T1000 (cell line): ENCODE results near the gene DNA2.
"Not testable (repeated sequence)": the region's sequence is repeated elsewhere in the genome, so short reads cannot be mapped to it uniquely, and the experiment has no call there.

Experiments used
- DNase-seq: peaks from one replicate; lab custom pipeline; 2025; ENCODE audit warnings: mixed read lengths; lab: John Stamatoyannopoulos, UW

DNA2 gene, protein sequence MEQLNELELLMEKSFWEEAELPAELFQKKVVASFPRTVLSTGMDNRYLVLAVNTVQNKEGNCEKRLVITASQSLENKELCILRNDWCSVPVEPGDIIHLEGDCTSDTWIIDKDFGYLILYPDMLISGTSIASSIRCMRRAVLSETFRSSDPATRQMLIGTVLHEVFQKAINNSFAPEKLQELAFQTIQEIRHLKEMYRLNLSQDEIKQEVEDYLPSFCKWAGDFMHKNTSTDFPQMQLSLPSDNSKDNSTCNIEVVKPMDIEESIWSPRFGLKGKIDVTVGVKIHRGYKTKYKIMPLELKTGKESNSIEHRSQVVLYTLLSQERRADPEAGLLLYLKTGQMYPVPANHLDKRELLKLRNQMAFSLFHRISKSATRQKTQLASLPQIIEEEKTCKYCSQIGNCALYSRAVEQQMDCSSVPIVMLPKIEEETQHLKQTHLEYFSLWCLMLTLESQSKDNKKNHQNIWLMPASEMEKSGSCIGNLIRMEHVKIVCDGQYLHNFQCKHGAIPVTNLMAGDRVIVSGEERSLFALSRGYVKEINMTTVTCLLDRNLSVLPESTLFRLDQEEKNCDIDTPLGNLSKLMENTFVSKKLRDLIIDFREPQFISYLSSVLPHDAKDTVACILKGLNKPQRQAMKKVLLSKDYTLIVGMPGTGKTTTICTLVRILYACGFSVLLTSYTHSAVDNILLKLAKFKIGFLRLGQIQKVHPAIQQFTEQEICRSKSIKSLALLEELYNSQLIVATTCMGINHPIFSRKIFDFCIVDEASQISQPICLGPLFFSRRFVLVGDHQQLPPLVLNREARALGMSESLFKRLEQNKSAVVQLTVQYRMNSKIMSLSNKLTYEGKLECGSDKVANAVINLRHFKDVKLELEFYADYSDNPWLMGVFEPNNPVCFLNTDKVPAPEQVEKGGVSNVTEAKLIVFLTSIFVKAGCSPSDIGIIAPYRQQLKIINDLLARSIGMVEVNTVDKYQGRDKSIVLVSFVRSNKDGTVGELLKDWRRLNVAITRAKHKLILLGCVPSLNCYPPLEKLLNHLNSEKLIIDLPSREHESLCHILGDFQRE

GRCh38 chr10:68471586-68472408 lies at the start of gene DNA2:
Gene DNA2 (minus strand): TSS chr10:68471973. CDS start chr10:68471864, 109 bp downstream.
- DNase-seq: peak; percentile 71

DNA sequence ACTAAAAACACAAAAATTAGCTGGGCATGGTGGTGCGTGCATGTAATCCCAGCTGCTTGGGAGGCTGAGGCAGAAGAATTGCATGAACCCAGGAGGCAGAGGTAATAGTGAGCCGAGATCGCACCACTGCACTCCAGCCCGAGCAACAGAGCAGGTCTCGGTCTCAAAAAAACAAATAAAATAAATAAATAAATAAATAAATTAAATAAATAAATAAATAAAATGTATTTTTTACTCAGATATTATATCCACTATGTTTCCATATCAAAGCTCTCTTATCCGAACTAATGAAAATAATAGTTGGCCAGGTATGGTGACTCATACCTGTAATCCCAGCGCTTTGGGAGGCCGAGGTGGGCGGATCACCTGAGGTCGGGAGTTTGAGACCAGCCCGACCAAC lies 46.8 kb upstream of the DNA2 start:
- DNase-seq: not testable (repeated sequence)

DNA sequence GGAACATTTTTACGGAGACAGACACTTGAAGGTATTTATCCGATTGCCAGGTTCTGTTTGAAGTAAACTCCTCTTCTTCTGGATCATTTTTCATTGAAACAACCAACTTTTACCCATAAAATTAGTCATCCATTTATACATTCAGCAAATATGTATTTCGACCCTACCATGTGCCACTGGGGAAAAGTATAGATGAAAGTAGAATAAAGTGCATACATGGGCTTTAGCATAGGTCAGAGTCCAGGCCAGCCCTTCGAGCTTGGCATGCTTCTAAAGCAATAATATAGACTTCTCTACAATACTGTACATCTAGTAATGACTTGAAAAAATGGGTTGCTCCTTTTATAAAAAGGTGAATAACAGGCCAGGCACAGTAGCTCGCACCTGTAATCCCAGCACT lies 45.4 kb upstream of the DNA2 start:
- no peak for DNase-seq

- no peak for DNase-seq
These were observed 45.0 kb upstream of the DNA2 start for GRCh38 chr10:68516766-68517165.

DNA sequence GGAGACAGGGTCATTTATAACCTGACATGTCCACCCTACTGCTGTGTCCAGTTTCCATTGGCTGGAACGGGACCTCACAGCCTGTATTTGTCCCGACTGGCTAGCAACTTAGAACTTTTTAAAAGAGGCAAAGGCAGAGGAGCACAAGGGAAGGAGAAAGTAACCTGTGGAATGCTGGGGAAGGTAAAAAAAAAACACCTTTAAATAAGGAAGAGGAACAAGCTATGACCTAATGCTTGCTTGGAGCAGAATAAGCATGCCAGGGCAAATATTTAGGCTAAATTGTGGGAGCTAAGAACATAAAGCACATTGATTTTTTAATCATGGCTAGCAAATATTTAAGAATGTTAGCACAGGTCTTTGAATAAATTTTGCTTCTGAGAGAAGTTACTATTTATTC lies 44.4 kb upstream of the DNA2 start:
- DNase-seq: not testable (repeated sequence)

GRCh38 chr10:68508090-68508489 lies 36.3 kb upstream of the DNA2 start:
- DNase-seq: no peak

- no peak for DNase-seq
These were observed 34.6 kb upstream of the DNA2 start for GRCh38 chr10:68506411-68506810.

DNA sequence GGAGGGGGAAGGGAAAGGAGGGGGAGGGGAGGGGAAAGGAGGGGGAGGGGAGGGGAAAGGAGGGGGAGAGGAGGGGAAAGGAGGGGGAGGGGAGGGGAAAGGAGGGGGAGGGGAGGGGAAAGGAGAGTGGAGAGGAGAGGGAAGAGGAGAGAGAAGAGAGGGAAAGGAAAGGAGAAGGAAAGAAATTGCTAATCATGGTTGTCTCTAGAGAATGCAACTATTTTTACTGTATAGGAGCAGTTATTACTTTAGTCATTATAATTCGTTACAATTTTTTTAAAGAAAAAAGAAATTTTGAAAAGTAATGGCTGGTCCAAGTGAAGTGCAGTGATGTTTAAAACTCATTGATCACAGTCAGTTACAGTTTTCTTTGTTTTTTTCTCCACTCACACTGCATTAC lies 31.1 kb upstream of the DNA2 start:
- DNase-seq: no peak

DNA sequence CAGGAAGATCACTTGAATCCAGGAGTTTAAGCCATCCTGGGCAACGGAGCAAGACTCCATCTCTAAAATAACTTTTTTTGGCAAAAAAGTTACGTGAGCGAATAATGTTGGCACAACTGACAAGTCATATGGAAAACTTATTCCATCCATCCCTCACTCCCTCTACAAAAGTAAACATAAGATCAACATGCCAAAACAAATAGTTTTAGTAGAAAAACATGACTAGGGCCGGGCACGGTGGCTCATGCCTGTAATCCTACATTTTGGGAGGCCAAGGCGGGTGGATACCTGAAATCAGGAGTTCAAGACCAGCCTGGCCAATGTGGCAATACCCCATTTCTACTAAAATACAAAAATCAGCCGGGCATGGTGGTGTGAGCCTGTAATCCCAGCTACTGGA lies 29.9 kb upstream of the DNA2 start:
- no peak for DNase-seq

DNA sequence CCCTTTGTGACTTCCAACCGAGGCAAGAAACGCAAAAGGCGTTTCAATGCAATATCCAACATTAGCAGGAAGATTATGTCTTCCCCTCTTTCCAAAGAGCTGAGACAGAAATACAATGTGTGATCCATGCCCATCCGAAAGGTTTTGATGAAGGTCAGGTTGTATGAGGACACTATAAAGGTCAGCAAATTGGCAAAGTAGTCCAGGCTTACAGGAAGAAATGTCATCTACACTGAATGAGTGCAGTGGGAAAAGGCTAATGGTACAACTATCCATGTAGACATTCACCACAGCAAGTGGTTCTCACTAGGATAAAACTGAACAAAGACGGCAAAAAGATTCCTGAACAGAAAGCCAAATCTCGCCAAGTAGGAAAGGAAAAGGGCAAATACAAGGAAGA lies 27.8 kb upstream of the DNA2 start:
- DNase-seq: no peak

GRCh38 chr10:68496072-68496471 lies 24.3 kb upstream of the DNA2 start:
- DNase-seq: no peak

- DNase-seq: no peak
These were observed 20.3 kb upstream of the DNA2 start for GRCh38 chr10:68492118-68492517.

GRCh38 chr10:68489919-68490318 lies 18.1 kb upstream of the DNA2 start:
- no peak for DNase-seq

DNA sequence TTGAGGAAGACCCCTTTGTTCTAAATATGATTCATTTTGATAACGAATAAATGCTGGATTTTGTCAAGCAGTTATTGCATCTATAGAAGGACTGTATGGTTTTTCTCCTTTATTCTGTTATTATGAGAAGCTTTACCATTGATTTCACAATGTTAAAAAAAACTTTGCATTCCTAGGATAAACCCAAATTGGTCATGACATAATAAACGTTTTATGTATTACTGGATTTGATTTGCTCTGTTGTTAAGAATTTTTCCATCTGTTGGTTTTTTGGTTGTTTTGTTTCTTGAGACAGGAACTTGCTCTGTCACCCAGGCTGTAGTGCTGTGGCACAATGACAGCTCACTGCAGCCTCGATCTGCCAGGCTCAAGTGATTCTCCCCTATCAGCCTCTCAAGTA lies 2.2 kb upstream of the DNA2 start:
- no peak for DNase-seq

- DNase-seq: peak; percentile 34
These were observed 649 bp downstream of the DNA2 start for GRCh38 chr10:68471063-68471585.

GRCh38 chr10:68470300-68470699 lies 1.5 kb downstream of the DNA2 start:
- no peak for DNase-seq

- no peak for DNase-seq
These were observed 1.9 kb downstream of the DNA2 start for GRCh38 chr10:68469838-68470237.

DNA sequence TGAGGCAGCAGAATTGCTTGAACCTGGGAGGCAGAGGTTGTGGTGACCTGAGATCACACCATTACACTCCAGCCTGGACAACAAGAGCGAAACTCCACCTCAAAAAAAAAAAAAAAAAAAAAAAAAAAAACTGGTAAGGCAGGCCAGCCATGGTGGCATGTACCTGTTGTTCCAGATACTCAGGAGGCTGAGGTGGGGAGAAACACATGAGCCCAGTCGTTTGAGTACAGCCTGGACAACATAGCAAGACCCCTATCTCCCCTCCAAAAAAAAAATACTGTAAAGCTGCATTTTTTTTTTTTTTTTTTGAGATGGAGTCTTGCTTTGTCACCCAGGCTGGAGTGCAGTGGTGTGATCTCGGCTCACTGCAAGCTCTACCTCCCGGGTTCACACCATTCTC lies 7.0 kb downstream of the DNA2 start:
- not testable (repeated sequence) for DNase-seq

DNA sequence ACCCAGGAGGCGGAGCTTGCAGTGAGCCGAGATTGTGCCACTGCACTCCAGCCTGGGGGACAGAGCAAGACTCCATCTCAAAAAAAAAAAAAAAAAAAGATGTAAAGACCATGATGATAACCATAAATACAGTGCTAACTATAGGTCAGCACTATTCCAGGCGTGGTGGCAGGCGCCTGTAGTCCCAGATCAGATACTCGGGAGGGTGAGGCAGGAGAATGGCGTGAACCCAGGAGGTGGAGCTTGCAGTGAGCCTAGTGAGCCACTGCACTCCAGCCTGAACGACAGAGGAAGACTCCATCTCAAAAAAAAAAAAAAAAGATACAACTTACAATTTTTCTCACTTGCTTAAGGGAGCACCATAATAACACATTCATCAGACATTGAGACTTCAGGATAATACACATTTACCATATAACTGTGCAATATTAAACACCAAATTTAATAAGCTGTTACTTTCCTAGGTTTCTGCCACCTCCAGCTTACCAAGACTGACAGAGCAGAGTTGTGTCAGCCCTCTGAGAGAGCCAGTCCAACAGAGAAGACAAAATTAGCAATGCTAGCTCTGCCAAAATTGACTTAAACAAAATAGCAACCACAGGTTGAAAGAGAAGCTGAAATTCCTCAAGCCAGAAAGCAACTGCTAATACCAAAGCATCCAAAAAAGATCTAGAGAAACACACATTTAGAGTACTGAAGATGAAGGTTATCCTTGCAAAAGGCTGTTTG lies 8.2 kb downstream of the DNA2 start:
- DNase-seq: no peak

- DNase-seq: no peak
These were observed 9.2 kb downstream of the DNA2 start for GRCh38 chr10:68462536-68462935.

DNA sequence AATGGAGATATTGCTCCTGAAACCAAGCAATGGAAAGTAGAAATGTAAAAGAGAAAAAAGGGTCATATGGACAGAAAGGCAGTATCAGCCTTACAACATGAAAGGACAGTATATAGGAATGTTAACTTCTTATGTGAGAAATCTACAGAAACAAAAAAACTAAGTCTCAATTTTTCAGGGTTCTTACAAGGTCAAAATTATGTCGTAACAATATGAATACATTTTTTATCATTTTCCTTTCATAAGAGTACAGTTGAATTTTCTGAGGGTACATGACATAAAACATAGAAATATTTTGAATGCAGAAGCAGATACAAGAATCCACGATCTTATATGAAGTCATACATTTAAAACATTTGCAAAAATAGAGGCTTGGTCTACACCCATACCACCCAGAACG lies 10.7 kb downstream of the DNA2 start:
- no peak for DNase-seq
